Epithelial cell of esophagus (primary cell): ENCODE data around the gene FNIP1.
"Not testable (repeated sequence)": the region's sequence is repeated elsewhere in the genome, so short reads cannot be mapped to it uniquely, and the experiment has no call there.

ENCODE experiments used
- DNase-seq: peaks from one replicate; pipeline ENCODE4 v3.0.0; 2010; ENCODE audit warnings: low read depth
- H3K4me3 ChIP-seq: 2 replicates; pipeline ENCODE4 v1.5.1; 2011; ENCODE audit warnings: mild to moderate bottlenecking, low read length, control low read depth
- TF ChIP-seq, protein P1 (sequence below): IDR thresholded peaks from 2 replicates; pipeline ENCODE4 v1.5.1; 2011; ENCODE audit warnings: low read depth, mild to moderate bottlenecking, low read length, control low read depth, inconsistent platforms; ENCODE audit not compliant: insufficient read depth; ENCODE audit errors: missing control alignments

Gene FNIP1

DNA sequence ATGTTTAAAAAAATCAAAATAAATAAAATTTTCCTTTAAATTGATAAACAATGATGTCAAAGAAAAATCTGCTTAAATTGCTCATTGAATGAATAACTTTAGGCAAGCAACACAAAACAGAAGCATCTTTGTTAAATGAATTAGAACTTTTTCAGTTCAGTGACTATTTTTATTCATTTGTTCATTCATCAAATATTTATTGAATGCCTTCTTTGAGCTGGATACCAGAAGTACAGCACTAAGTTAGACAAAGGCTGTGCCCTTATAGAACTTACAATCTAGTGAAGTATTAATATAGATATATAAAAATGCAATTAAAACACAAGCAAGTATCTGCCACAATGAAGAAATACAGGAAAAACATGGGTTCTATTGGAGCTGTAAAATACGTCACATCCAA is 10.8 kb downstream of the FNIP1 start:
- TF ChIP-seq, protein P1, sequence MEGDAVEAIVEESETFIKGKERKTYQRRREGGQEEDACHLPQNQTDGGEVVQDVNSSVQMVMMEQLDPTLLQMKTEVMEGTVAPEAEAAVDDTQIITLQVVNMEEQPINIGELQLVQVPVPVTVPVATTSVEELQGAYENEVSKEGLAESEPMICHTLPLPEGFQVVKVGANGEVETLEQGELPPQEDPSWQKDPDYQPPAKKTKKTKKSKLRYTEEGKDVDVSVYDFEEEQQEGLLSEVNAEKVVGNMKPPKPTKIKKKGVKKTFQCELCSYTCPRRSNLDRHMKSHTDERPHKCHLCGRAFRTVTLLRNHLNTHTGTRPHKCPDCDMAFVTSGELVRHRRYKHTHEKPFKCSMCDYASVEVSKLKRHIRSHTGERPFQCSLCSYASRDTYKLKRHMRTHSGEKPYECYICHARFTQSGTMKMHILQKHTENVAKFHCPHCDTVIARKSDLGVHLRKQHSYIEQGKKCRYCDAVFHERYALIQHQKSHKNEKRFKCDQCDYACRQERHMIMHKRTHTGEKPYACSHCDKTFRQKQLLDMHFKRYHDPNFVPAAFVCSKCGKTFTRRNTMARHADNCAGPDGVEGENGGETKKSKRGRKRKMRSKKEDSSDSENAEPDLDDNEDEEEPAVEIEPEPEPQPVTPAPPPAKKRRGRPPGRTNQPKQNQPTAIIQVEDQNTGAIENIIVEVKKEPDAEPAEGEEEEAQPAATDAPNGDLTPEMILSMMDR = no peak
- H3K4me3 ChIP-seq = no peak overlapping the region
- DNase-seq = no peak

DNA sequence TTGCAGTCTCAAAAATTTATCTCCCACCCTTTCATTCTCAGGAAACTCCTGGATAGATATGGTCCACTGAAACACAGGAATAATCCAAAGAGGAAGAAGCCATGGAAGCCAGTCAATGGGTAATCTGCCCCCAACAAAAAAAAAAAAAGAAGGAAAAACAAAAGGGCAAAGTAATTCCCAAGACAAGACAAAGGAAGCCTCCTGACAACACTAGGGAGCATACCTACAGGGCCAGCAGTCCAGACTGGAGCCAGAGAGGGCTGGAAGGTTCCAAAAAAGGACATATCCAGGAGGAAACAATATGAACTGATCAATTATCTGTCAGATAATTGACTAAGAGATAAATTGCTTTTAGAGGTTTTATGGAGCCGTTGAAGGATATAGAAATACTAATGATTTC is 12.9 kb downstream of the FNIP1 start:
- no peak overlapping the region for H3K4me3 ChIP-seq
- no peak for DNase-seq
- TF ChIP-seq, protein P1 = no peak

DNA sequence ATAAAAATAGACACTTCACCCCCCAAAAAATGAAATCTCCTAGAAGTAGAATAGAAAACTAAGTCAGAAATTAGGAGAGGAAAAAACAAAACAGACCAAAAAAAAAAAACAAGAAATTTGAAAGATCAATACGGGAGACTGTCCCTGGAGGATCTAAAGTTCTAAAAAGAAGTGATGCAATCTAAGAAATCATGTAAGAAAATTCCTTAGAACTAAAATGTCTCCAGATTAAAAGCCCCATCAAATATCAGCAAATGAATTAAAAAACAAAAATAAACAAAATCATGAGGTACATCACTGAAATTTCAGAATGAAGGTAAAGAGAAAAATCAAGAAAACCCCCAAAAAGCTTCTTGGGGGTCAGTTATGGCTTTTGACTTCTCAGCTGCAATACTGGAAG is 13.5 kb downstream of the FNIP1 start:
- H3K4me3 ChIP-seq = no peak overlapping the region
- no peak for DNase-seq
- TF ChIP-seq, protein P1 = no peak

DNA sequence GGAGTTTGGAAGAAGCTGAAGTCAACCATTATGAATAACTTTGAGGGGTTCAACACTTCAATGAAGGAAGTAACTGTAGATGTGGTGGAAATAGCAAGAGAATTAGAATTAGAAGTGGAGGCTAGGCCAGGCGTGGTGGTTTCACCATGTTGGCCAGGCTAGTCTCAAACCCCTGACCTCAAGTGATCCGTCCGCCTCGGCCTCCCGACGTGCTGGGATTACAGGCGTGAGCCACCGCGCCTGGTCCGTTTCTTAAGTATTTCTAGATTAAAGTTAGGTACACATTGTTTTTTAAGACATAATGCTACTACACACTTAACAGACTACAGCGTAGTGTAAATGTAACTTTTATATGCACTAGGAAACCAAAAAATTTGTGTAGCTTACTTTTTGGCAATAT is 14.1 kb downstream of the FNIP1 start:
- TF ChIP-seq, protein P1 = no peak
- no peak overlapping the region for H3K4me3 ChIP-seq
- no peak for DNase-seq

DNA sequence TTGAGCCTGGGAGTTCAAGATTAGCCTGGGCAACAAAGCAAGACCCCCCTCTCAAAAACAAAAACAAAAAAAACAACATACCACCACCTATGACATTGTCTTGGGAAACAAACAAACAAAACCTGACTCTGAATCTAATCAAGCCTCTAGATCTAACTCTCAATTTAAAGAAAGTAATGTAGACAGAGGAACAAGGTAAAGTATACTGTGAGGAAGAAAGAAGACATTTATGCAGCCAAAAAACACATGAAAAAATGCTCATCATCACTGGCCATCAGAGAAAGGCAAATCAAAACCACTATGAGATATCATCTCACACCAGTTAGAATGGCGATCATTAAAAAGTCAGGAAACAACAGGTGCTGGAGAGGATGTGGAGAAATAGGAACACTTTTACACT is 18.7 kb downstream of the FNIP1 start:
- not testable (repeated sequence) for DNase-seq, H3K4me3 ChIP-seq

DNA sequence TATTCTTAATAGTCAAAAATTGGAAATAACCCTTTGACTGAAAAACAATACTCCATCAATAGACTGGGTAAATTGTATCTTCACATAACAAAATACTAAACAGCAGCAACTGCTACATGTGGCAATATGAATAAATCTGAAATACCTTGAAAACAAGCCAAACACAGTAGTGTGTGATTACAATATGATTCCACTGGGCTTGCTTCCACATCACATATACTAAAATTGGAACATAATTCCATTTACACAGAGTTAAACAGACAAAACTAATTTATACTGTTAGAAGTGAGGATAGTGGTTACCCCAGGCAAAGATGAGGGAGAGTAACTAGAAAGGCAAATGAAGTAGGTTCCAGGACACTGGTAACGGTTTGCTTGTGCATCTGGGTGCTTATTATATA is 20.4 kb downstream of the FNIP1 start:
- no peak for DNase-seq
- TF ChIP-seq, protein P1 = no peak
- H3K4me3 ChIP-seq = no peak overlapping the region

DNA sequence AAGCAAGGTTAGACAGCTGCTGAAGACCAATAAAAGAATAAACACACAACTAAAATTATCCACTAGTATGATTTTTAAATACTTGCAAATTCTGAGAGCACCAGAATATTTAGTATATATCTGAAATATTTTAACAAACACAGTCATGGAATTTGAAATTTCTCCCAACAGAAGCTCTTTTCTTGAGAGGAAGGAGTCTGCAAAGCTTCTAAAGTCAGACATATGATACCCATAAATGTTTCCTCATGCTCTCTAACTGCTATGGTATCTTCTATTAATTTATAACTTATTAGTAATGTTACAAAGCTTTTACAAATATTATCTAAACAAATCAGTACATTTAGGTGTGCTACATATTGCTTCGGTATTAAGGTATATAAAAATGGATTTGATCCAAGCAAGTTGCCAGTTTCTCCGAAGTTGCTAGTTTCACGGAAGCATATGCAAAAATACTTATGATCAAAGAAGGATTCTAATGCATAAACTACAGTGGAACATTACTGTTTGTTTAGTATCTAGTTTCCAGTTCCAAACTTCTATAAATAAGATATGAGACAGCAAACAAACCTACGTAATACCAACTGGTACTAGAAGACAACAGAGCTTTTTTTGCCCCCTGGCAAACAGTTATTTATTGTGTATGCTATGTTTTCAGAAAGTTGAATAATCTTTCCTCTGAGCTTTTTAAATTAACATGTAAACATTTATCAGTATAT is 22.0 kb downstream of the FNIP1 start:
- no peak for DNase-seq
- H3K4me3 ChIP-seq = no peak overlapping the region
- TF ChIP-seq, protein P1 = no peak
